ENCODE data around the gene VASP.

Gene VASP

GRCh38 chr19:45517238-45517637 lies 10.0 kb downstream of the VASP start:
- no peak for DNase-seq

- DNase-seq, result no peak
Measured at GRCh38 chr19:45517641-45518468, 10.6 kb downstream of the VASP start.

GRCh38 chr19:45518469-45518826 lies 11.2 kb downstream of the VASP start:
- DNase-seq, result no peak

- no peak for DNase-seq
Measured at GRCh38 chr19:45522010-45522941, 15.0 kb downstream of the VASP start.

GRCh38 chr19:45523642-45524256 lies 16.5 kb downstream of the VASP start:
- DNase-seq, result peak; percentile 88

GRCh38 chr19:45524575-45525129 lies 17.4 kb downstream of the VASP start:
- DNase-seq, result no peak

GRCh38 chr19:45526143-45526542 lies 18.9 kb downstream of the VASP start:
- peak; percentile 35 for DNase-seq

GRCh38 chr19:45526971-45527370 lies 19.7 kb downstream of the VASP start:
- no peak for DNase-seq

- no peak for DNase-seq
Measured at GRCh38 chr19:45527731-45528130, 20.5 kb downstream of the VASP start.

GRCh38 chr19:45528149-45528743 lies 21.0 kb downstream of the VASP start:
- DNase-seq, result no peak

GRCh38 chr19:45528744-45529419 lies 21.6 kb downstream of the VASP start:
- no peak for DNase-seq

- DNase-seq, result no peak
Measured at GRCh38 chr19:45529420-45529785, 22.1 kb downstream of the VASP start.

- no peak for DNase-seq
Measured at GRCh38 chr19:45531349-45531748, 24.1 kb downstream of the VASP start.

GRCh38 chr19:45539459-45539858 lies 32.2 kb downstream of the VASP start:
- no peak for DNase-seq

- DNase-seq, result no peak
Measured at GRCh38 chr19:45542234-45542668, 35.0 kb downstream of the VASP start.

- DNase-seq, result no peak
Measured at GRCh38 chr19:45547211-45547770, 40.0 kb downstream of the VASP start.

- DNase-seq, result no peak
Measured at GRCh38 chr19:45547965-45548609, 40.8 kb downstream of the VASP start.

- no peak for DNase-seq
Measured at GRCh38 chr19:45553464-45553863, 46.2 kb downstream of the VASP start.

GRCh38 chr19:45554481-45554880 lies 47.2 kb downstream of the VASP start:
- no peak for DNase-seq

- DNase-seq, result no peak
Measured at GRCh38 chr19:45556835-45557234, 49.6 kb downstream of the VASP start.

- DNase-seq, result peak; percentile 78
Measured at GRCh38 chr19:45558399-45558878, 51.2 kb downstream of the VASP start.
